GM13976 (cell line): Measurements from ENCODE around the gene CGB8.
A peak's percentile ranks its signal among the peaks of the same experiment; 100 is the strongest.

Experiments used
- DNase-seq: peaks from one replicate; pipeline ENCODE4 v3.0.0; 2012; ENCODE audit warnings: low spot score
- in situ Hi-C: fragments of 300-500 bp; cut with MboI; formaldehyde crosslinking; loops from one replicate; pipeline ENCODE4 v1.12.0; 2022; ENCODE audit warnings: low sequenced_read_pairs, mixed read lengths, inconsistent platforms; ENCODE audit not compliant: unreplicated experiment
- TF ChIP-seq, protein P1 (sequence below): IDR thresholded peaks from 2 replicates; pipeline ENCODE4 v1.5.1; 2012; ENCODE audit warnings: borderline replicate concordance, mild to moderate bottlenecking; ENCODE audit not compliant: insufficient read depth; ENCODE audit errors: extremely low read depth, missing control alignments, control extremely low read depth

The CGB8 gene

DNA sequence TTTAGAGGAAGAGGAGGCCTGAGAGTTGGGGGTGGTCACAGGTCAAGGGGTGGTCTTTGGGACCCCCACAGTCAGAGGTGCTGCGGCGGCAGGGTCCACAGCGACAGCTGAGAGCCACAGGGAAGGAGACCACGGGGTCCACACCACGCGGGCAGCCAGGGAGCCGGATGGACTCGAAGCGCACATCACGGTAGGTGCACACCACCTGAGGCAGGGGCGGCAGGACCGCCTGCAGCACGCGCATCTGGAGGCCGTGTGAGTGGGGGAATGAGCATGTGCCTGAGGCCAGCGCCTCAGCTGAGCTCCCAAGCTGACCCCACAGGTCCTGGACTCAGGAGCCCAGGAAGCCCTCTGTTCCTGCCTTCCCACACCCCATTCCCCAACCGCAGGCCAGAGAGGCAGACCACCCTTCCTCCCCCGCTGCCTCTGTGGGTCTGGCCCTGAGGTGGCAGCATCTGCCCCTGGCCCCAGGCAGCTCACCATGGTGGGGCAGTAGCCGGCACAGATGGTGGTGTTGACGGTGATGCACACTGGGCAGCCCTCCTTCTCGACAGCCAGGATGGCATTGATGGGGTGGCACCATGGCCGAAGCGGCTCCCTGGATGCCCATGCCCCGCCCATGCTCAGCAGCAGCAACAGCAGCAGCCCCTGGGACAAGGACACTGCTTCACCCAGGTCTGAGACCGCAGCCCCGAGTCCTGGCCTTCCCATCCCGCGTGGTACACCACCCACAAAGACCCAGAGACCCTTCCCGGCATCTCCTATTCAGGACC lies 32.7 kb downstream of the CGB8 start:
- no peak for DNase-seq
- TF ChIP-seq, protein P1, sequence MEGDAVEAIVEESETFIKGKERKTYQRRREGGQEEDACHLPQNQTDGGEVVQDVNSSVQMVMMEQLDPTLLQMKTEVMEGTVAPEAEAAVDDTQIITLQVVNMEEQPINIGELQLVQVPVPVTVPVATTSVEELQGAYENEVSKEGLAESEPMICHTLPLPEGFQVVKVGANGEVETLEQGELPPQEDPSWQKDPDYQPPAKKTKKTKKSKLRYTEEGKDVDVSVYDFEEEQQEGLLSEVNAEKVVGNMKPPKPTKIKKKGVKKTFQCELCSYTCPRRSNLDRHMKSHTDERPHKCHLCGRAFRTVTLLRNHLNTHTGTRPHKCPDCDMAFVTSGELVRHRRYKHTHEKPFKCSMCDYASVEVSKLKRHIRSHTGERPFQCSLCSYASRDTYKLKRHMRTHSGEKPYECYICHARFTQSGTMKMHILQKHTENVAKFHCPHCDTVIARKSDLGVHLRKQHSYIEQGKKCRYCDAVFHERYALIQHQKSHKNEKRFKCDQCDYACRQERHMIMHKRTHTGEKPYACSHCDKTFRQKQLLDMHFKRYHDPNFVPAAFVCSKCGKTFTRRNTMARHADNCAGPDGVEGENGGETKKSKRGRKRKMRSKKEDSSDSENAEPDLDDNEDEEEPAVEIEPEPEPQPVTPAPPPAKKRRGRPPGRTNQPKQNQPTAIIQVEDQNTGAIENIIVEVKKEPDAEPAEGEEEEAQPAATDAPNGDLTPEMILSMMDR = no peak
- in situ Hi-C loops = no loop called here

DNA sequence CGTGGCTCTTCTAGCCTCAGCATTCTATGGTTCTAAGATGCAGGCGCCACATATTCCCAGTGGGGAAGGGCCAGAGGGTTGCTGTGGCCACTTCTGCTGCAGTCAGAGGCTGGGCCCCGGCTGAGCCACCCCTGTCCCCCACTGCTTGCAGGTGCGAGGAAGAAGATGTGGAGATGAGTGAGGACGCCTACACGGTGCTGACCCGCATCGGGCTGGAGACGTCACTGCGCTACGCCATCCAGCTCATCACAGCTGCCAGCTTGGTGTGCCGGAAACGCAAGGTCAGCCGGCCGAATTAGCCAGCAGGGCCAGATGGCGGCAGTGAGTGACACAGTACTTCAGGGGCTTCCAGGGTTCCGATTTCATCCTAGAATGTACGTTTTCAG lies 34.0 kb downstream of the CGB8 start:
- DNase-seq = no peak
- TF ChIP-seq, protein P1 = no peak
- in situ Hi-C loops = no loop called here

DNA sequence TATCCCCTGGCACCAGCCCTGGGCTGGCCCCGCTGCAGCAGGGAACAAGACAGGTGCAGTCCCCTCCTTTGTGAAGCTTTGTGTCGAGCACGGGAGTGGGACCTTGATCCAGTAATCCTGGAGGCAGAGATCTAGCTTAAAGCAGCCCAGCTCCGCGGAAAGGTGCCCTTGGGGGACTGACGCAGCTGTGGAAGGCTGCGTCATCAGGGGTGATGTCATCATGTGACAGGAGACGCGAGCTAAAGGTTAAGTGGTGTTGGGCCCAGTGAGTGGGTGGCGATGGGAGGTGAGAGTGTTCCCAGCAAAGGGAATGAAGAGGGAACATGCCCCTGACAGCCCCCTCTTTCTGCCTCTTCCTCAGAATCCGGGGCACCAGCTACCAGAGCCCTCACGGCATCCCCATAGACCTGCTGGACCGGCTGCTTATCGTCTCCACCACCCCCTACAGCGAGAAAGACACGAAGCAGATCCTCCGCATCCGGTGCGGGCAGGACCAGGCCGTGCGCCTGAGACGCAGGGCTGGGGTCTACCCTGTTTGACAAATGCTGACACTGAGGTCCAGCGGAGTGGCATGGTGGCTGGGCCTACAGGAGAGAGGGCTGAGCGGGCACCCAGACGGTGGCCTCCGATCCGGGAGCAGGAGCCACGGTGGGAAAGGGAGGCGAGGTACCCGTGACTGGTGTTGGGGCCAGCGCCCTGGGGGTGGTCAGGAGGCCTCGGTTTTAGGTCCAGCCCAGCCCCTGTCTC lies 34.6 kb downstream of the CGB8 start:
- DNase-seq = no peak
- TF ChIP-seq, protein P1 = no peak
- in situ Hi-C loops = no loop called here

DNA sequence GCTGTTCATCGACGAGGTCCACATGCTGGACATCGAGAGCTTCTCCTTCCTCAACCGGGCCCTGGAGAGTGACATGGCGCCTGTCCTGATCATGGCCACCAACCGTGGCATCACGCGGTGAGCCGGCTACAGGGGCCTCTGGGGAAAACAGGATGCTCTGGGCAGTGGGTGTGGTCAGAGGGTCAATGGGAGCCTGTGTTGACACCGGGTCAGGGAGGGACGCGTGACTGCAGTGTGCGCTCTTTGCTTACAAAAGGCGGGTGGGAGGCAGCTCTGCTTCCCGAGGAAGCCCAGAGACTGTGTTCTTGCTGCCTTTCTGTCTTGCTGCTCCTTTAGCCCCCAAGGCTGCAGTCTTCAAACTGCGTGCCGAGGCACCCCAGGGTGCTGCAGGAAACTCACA lies 37.7 kb downstream of the CGB8 start:
- in situ Hi-C loops = no loop called here
- TF ChIP-seq, protein P1 = no peak
- DNase-seq = no peak

DNA sequence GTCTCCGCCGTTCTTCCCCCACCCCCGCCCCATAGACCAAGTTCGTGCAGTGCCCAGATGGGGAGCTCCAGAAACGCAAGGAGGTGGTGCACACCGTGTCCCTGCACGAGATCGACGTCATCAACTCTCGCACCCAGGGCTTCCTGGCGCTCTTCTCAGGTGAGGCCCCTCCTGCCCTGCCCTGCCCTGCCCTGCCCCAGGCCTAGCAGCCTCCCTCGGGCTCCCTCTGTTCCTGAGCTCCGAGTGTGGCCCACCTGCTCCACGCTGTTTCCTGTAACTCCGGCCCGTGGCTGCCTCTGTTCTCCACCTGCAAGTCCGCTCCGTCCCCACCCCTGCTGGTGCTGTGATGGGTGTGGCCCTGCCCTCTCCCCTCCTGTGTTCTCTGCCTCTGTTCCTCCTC lies 38.5 kb downstream of the CGB8 start:
- DNase-seq = no peak
- in situ Hi-C loops = no loop called here
- TF ChIP-seq, protein P1 = no peak

DNA sequence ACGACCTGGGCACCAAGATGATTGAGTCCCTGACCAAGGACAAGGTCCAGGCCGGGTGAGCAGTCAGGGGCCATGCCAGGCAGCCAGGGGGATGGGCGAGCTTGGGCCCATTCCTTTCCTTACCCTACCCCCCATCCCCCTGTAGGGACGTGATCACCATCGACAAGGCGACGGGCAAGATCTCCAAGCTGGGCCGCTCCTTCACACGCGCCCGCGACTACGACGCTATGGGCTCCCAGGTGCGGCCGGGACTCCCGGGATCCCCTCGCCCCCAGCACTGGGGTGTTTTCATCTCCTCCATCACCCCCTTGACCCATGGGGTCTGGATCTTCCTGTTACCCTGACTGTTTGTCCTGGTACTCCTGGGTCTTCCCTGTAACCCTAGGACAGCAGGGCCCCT lies 39.1 kb downstream of the CGB8 start:
- DNase-seq = peak; percentile 34
- TF ChIP-seq, protein P1 = no peak
- in situ Hi-C loops = no loop called here
